ENCODE data around the gene NET1. TPM values are rescaled to one million over a fixed set of nuclear protein-coding genes. Genes with fewer than 3 reads are reported as not detected.

NET1 gene
- total RNA-seq: 100 to 1,000 TPM; 174 to 455 TPM

GRCh38 chr10:5412277-5412941, at the start of gene NET1:
Gene NET1, plus strand, starts transcription at chr10:5412557. Its CDS starts 136 bp downstream, at chr10:5412693.
- no peak within 1 kb of the TSS for H3K27ac ChIP-seq
- no peaks in the 10 kb centered on the region for H3K27me3 ChIP-seq
- no peaks in the 10 kb centered on the region for H3K9me3 ChIP-seq
- peak within 1 kb of the TSS; percentile 63 to 82 for H3K9ac ChIP-seq (ENCODE audit: low read depth in 2 of 2, low read length in 2 of 2)
- H3K36me3 ChIP-seq: no peaks in the 10 kb centered on the region
- TF ChIP-seq CTCF (IDR thresholded peaks at IDR 0.05): no peak
- H3K4me3 ChIP-seq: peak within 1 kb of the TSS; percentile 79
- intact Hi-C loops (cut with DNase I): no loop called here
- no peaks in the 10 kb centered on the region for H3K4me1 ChIP-seq
- peak; percentile 91 for DNase-seq

GRCh38 chr10:5362873-5363272, 49.5 kb upstream of the NET1 start:
- Histone ChIP-seq H3K27ac (no peak overlapping the region), H3K9ac (ENCODE audit: low read depth in 2 of 2, low read length in 2 of 2) (no peak overlapping the region), H3K4me1 (no peaks in the 10 kb centered on the region), H3K9me3 (no peaks in the 10 kb centered on the region), H3K36me3 (no peaks in the 10 kb centered on the region), H3K4me3 (no peak overlapping the region), H3K27me3 (no peaks in the 10 kb centered on the region)
- intact Hi-C loops (cut with DNase I): no loop called here
- no peak for DNase-seq
- no peak for TF ChIP-seq CTCF (IDR thresholded peaks at IDR 0.05)

- Histone ChIP-seq H3K27me3 (no peaks in the 10 kb centered on the region), H3K4me3 (no peak overlapping the region), H3K36me3 (no peaks in the 10 kb centered on the region), H3K4me1 (no peaks in the 10 kb centered on the region), H3K9me3 (no peaks in the 10 kb centered on the region), H3K27ac (no peak overlapping the region), H3K9ac (ENCODE audit: low read depth in 2 of 2, low read length in 2 of 2) (no peak overlapping the region)
- intact Hi-C loops (cut with DNase I): no loop called here
- DNase-seq: no peak
- no peak for TF ChIP-seq CTCF (IDR thresholded peaks at IDR 0.05)
These were observed 48.0 kb upstream of the NET1 start for GRCh38 chr10:5364374-5364773.

GRCh38 chr10:5364890-5365338, 47.4 kb upstream of the NET1 start, which contains the start of gene UCN3:
Gene UCN3, plus strand, starts transcription at chr10:5364966. Its CDS starts 8,755 bp downstream, at chr10:5373721.
- TF ChIP-seq CTCF (IDR thresholded peaks at IDR 0.05): no peak
- no peak within 1 kb of the TSS for H3K4me3 ChIP-seq

GRCh38 chr10:5365928-5366327, 46.4 kb upstream of the NET1 start:
- Histone ChIP-seq H3K9ac (ENCODE audit: low read depth in 2 of 2, low read length in 2 of 2) (no peak overlapping the region), H3K36me3 (no peaks in the 10 kb centered on the region), H3K27ac (no peak overlapping the region), H3K4me3 (no peak overlapping the region), H3K27me3 (no peaks in the 10 kb centered on the region), H3K9me3 (no peaks in the 10 kb centered on the region), H3K4me1 (no peaks in the 10 kb centered on the region)
- no peak for TF ChIP-seq CTCF (IDR thresholded peaks at IDR 0.05)
- intact Hi-C loops (cut with DNase I): no loop called here
- DNase-seq: no peak

More at GRCh38 chr10:5364890-5365338, 47.4 kb upstream of the NET1 start, which contains the start of gene UCN3:
- no peaks in the 10 kb centered on the region for H3K27me3 ChIP-seq
- H3K9ac ChIP-seq (ENCODE audit: low read depth in 2 of 2, low read length in 2 of 2): no peak within 1 kb of the TSS
- no peaks in the 10 kb centered on the region for H3K36me3 ChIP-seq
- intact Hi-C loops (cut with DNase I): no loop called here
- no peaks in the 10 kb centered on the region for H3K9me3 ChIP-seq
- DNase-seq: no peak
- no peaks in the 10 kb centered on the region for H3K4me1 ChIP-seq
- no peak within 1 kb of the TSS for H3K27ac ChIP-seq
